Vagina (tissue), 2 donors: Measurements from ENCODE around the gene SLC6A4.

Experiments used
- POLR2A ChIP-seq, 2 donors: fragments of 450-650 bp; IDR thresholded peaks; one replicate each; pipeline ENCODE4 v1.6.1; 2017; ENCODE audit warnings: antibody characterized with exemption in 2 of 2, mild to moderate bottlenecking in 2 of 2, moderate library complexity in 2 of 2
- POLR2AphosphoS5 ChIP-seq, 2 donors: sonication (generic); formaldehyde crosslinking; IDR thresholded peaks; one replicate each; pipeline ENCODE4 v1.9.0; 2017; ENCODE audit warnings: antibody characterized with exemption in 2 of 2, mild to moderate bottlenecking in 2 of 2, low read depth in 1 of 2; ENCODE audit not compliant: insufficient read depth in 1 of 2
- TF ChIP-seq, protein P1 (sequence below), 3 experiments: fragments of 450-650 bp in 2 of 3; fragments of 200-600 bp in 1 of 3; sonication (generic) in 1 of 3; IDR thresholded peaks; one replicate each; pipeline ENCODE4 v1.5.1; 2017 to 2019; ENCODE audit warnings: antibody characterized with exemption in 3 of 3, mild to moderate bottlenecking in 2 of 3, moderate library complexity in 2 of 3

GRCh38 chr17:30274887-30275286 is 39.4 kb upstream of the SLC6A4 start:
- TF ChIP-seq, protein P1, sequence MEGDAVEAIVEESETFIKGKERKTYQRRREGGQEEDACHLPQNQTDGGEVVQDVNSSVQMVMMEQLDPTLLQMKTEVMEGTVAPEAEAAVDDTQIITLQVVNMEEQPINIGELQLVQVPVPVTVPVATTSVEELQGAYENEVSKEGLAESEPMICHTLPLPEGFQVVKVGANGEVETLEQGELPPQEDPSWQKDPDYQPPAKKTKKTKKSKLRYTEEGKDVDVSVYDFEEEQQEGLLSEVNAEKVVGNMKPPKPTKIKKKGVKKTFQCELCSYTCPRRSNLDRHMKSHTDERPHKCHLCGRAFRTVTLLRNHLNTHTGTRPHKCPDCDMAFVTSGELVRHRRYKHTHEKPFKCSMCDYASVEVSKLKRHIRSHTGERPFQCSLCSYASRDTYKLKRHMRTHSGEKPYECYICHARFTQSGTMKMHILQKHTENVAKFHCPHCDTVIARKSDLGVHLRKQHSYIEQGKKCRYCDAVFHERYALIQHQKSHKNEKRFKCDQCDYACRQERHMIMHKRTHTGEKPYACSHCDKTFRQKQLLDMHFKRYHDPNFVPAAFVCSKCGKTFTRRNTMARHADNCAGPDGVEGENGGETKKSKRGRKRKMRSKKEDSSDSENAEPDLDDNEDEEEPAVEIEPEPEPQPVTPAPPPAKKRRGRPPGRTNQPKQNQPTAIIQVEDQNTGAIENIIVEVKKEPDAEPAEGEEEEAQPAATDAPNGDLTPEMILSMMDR (IDR thresholded peaks at IDR 0.05): no peak
- TF ChIP-seq POLR2AphosphoS5 (IDR thresholded peaks at IDR 0.05; ENCODE audit: insufficient read depth in 1 of 2, low read depth in 1 of 2) (no peak), POLR2A (IDR thresholded peaks at IDR 0.05) (no peak)
